ENCODE results near the gene MYO18B. TPM values are rescaled to one million over a fixed set of nuclear protein-coding genes. Genes with fewer than 3 reads are reported as not detected.

Gene MYO18B
- total and polyA plus RNA-seq, 2 experiments from 2014 or later = 35.6 to 178 TPM

- H3K4me1 ChIP-seq (ENCODE audit: low read depth) = peaks cover 25% of the 10 kb centered on the region
Measured at GRCh38 chr22:25696763-25697162, 45.2 kb upstream of the MYO18B start.

DNA sequence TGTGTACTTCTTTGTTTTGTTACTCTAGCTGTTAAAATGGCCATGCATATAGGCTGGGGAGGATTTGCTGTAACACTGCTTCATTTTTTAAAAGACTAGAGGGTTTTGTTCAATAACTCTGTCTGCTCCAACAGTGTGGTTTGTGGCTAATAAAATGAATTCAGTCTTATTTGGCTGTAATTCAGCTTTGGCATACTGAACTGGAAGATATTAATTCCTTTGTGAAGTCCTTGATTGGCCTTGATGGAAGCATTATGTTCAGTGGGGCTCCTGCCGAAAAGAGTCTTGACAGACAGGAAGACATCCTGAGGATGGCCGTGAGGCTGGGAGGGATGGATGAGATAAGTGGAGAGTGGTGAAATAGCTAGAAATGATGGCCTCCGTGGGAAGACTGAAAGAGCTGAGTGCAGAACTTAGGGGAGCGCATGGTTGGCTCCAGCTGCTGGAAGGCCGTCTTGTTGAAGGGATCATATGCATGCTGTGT, 44.8 kb upstream of the MYO18B start:
- Histone ChIP-seq H3K4me3 (no peak overlapping the region), H3K36me3 (peaks cover 3% of the 10 kb centered on the region), H3K27me3 (no peaks in the 10 kb centered on the region), H3K27ac (no peak overlapping the region), H3K9me3 (ENCODE audit: low read depth) (no peaks in the 10 kb centered on the region), H3K4me1 (ENCODE audit: low read depth) (peaks cover 30% of the 10 kb centered on the region)
- DNase-seq (ENCODE audit: low read depth in 1 of 2, low spot score in 1 of 2) = peak in 1 of 2 donors; percentile 63
- TF ChIP-seq CTCF (IDR thresholded peaks at IDR 0.05; ENCODE audit: low read depth, low read length) = no peak

More at GRCh38 chr22:25696763-25697162, 45.2 kb upstream of the MYO18B start:
- Histone ChIP-seq H3K36me3 (peaks cover 3% of the 10 kb centered on the region), H3K27me3 (no peaks in the 10 kb centered on the region), H3K9me3 (ENCODE audit: low read depth) (no peaks in the 10 kb centered on the region), H3K4me3 (no peak overlapping the region), H3K27ac (no peak overlapping the region)
- no peak for TF ChIP-seq CTCF (IDR thresholded peaks at IDR 0.05; ENCODE audit: low read depth, low read length)
- DNase-seq (ENCODE audit: low read depth in 1 of 2, low spot score in 1 of 2) = no peak

GRCh38 chr22:25697978-25698377, 44.0 kb upstream of the MYO18B start:
- no peaks in the 10 kb centered on the region for H3K27me3 ChIP-seq
- no peak overlapping the region for H3K27ac ChIP-seq
- peaks cover 3% of the 10 kb centered on the region for H3K36me3 ChIP-seq
- H3K9me3 ChIP-seq (ENCODE audit: low read depth) = no peaks in the 10 kb centered on the region
- no peak for DNase-seq (ENCODE audit: low read depth in 1 of 2, low spot score in 1 of 2)
- no peak for TF ChIP-seq CTCF (IDR thresholded peaks at IDR 0.05; ENCODE audit: low read depth, low read length)
- H3K4me1 ChIP-seq (ENCODE audit: low read depth) = peaks cover 26% of the 10 kb centered on the region
- H3K4me3 ChIP-seq = no peak overlapping the region

GRCh38 chr22:25698461-25698860, 43.5 kb upstream of the MYO18B start:
- TF ChIP-seq CTCF (IDR thresholded peaks at IDR 0.05; ENCODE audit: low read depth, low read length) = no peak
- no peak for DNase-seq (ENCODE audit: low read depth in 1 of 2, low spot score in 1 of 2)
- Histone ChIP-seq H3K4me3 (no peak overlapping the region), H3K4me1 (ENCODE audit: low read depth) (peaks cover 21% of the 10 kb centered on the region), H3K36me3 (peaks cover 3% of the 10 kb centered on the region), H3K9me3 (ENCODE audit: low read depth) (no peaks in the 10 kb centered on the region), H3K27ac (no peak overlapping the region), H3K27me3 (no peaks in the 10 kb centered on the region)

DNA sequence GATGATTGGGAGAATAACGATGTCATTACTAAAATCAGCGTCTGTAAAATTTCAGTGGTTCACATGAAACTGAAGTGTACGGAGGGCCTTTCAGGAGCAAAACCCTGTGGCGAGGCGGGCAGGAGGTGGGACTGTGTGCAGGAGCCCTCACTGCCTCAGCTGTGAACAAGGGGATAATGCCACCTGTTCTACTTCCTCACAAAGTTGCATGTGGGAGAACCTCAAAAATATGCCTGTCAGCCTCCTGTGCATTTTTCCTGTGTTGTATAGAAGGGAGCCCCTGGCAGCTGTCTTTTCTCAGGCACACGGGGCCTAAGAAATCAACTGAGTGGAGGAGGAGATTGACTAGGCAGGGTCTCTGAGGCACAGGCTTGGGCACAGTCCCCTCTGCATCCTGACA, 43.0 kb upstream of the MYO18B start:
- DNase-seq (ENCODE audit: low read depth in 1 of 2, low spot score in 1 of 2) = no peak

More for the DNA sequence above, 43.0 kb upstream of the MYO18B start:
- H3K27me3 ChIP-seq = no peaks in the 10 kb centered on the region
- no peak for TF ChIP-seq CTCF (IDR thresholded peaks at IDR 0.05; ENCODE audit: low read depth, low read length)
- no peak overlapping the region for H3K4me3 ChIP-seq
- H3K9me3 ChIP-seq (ENCODE audit: low read depth) = no peaks in the 10 kb centered on the region
- H3K27ac ChIP-seq = peak overlapping the region; percentile 4
- H3K36me3 ChIP-seq = peaks cover 3% of the 10 kb centered on the region
- H3K4me1 ChIP-seq (ENCODE audit: low read depth) = peaks cover 20% of the 10 kb centered on the region

Data from cardiac muscle cell (in vitro differentiated cells and primary cell).